Ovary (tissue), 3 donors: Measurements from ENCODE around the gene GRIN2A.

ENCODE experiments used
- CTCF ChIP-seq, 3 donors: fragments of 450-650 bp in 2 of 3; fragments of 200-600 bp in 1 of 3; IDR thresholded peaks; one replicate each; pipeline versions ENCODE4 v1.5.1 to v1.8.0; 2016 to 2022; ENCODE audit warnings: antibody characterized with exemption in 3 of 3, mild to moderate bottlenecking in 1 of 3
- EP300 ChIP-seq: sonication (generic); formaldehyde crosslinking; IDR thresholded peaks from one replicate; pipeline ENCODE4 v1.6.1; 2017; ENCODE audit warnings: antibody characterized with exemption
- POLR2A ChIP-seq: fragments of 450-650 bp; IDR thresholded peaks from one replicate; pipeline ENCODE4 v1.6.1; 2017; ENCODE audit warnings: antibody characterized with exemption, mild to moderate bottlenecking, moderate library complexity
- donor health status: DM: no; HTN: no; CAD: no.

GRCh38 chr16:9738690-9739089 lies 443.5 kb downstream of the GRIN2A start:
- TF ChIP-seq POLR2A = no peak
- TF ChIP-seq CTCF (IDR thresholded peaks at IDR 0.05) = no peak
- TF ChIP-seq EP300 = no peak
